HT-29 (cell line): Measurements from ENCODE around the gene ARID1B. TPM values are rescaled to one million over a fixed set of nuclear protein-coding genes. Genes with fewer than 3 reads are reported as not detected.

Experiments
- DNase-seq: peaks from one replicate; pipeline ENCODE4 v3.0.0-alpha.2; 2015; ENCODE audit warnings: low spot score
- total RNA-seq: library from RNA; depleted of rRNA; stranded (reverse); fragments of >200 nt; shearing (Covaris generic); gene quantifications from 2 replicates; pipeline ENCODE4 v1.2.3, GENCODE V29; 2014

ARID1B gene
- total RNA-seq, 1 experiment from 2014 or later = 34.6 TPM

- DNase-seq = no peak
Measured at GRCh38 chr6:156790711-156791319, 13.6 kb downstream of the ARID1B start.

DNA sequence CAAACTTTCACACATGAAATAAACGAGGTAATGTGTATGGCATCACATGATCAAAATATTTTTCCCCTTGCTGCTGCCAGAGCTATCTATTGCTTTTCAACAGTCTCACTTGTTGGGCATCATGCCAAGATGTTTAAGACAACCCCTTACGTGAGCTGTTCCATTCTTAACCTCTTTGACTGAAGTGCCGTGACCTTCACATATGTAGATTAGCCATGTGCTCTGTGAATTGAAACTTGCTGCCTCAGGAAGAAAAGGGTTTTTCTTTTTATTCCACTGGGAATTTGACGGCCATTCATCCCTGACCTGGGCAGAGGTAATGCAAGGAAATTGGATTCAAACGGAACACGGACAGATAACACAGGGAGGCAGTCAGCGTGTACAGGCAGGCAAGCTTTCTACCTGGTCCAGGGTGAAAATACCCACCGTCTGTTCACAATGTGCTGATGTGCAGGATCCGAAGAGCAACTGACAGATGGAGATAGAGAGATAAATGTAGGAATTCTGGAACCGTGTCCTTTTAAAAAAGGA, 14.2 kb downstream of the ARID1B start:
- DNase-seq = no peak

GRCh38 chr6:156793200-156793599, 16.0 kb downstream of the ARID1B start:
- no peak for DNase-seq

GRCh38 chr6:156794546-156795354, 17.6 kb downstream of the ARID1B start:
- DNase-seq = no peak

DNA sequence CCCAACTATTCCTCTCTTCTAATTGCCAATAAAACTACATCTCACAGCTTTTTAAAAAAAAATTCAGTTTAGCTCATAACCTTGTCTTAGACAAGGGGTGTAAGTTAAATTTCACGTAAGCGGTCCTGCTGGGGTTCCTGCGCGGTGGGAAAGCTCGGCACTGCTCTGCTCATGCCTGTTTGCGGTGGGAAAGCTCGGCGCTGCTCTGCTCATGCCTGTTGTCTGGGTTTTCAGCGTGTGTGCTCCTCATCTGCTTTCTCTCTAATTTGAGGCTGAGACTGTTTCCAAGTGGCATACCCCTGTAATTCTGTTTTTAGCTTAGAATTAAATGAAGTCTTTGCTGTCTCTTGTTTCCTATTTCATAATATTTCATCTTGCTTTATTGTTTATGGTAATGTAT, 18.6 kb downstream of the ARID1B start:
- no peak for DNase-seq

DNA sequence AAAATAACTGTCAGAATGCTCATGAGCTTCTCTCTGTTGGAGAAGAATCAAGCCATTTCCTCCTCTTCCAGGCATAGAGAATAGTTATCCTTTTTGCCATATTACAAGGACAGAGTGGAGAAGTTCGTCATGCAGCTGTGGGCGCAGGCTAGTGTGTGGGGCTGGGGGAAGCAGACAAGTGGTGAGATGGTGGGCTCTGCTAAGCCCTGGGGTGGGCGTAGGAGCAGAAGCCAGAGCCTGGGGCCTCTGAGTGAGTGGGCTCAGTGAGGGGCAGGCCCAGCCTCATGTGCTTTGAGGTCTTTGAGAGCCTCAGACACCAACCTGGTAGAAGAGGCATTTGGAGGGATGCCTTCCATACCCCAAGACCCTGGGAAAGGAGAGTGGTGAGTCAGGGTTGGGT, 19.4 kb downstream of the ARID1B start:
- DNase-seq = no peak

DNA sequence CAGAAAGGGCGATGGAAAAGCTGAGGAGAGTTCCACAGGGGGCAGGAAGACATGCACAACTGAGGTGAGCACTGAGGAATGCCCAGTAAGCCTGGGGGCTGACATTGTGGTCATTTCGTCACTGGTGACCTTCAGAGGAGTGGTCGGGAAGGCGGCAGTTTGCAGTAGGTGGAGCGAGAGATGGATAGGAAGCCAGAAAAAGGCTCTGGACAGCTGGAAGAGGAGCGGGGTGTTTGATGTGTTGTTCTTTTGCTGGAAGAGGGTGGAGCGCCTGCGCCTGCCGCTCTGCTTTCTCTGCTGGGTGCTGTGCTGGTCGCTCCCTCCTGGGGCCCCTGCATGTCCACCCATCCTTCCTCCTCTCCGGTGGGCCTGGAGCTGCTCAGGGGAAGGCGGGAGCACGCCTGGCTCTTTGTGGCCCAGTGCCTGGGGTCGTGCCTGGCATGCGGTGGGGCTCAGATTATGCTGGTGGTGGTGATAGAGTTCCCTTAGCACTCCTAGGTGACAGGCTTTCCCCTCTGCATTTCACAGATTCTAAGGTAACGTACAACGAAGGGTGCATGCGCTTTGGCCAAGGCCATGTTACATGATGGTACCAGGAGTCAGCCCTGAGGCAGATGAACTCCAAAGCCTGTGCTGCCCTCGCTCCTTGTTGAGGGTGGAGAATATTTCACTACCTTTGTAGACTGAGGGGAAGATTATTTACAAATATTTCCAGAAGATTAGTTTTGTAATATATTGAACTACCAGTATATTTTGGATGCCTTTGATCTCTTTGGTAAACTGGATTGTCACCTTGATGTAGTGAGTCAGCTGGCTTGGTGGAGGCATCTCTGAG, 20.9 kb downstream of the ARID1B start:
- no peak for DNase-seq

- DNase-seq = no peak
Measured at GRCh38 chr6:156801712-156802111, 24.5 kb downstream of the ARID1B start.

DNA sequence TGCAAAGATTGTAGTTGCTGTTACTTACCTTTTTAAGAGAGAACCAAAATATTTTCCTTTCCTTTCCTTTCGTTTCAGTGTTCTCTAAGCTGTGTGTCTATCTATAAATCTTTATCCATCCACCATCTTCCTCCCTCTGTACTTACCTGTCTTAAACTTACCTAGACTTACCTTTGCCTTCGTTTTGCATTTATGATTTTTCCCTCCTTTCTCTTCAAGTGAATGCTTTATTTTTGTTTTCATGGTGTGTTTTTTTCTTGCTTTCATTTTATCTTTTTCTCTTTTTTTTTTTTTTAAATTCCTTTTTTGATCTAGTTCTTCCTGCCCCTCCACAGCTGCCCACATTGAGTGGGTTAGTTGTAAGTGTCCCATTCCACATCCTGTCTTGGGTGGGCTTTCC, 26.2 kb downstream of the ARID1B start:
- DNase-seq = no peak

DNA sequence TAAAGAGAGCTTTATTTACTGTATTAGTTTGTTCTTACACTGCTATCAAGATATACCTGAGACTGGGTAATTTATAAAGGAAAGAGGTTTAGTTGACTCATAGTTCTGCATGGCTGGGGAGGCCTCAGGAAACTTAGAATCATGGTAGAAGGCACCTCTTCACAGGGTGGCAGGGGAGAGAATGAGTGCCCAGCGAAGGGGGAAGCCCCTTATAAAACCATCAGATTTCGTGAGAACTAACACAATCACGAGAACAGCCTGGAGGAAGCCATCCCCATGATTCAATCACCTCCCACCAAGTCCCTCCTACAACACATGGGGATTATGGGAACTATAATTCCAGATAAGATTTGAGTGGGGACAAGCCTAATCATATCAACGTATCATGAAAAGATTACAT, 27.2 kb downstream of the ARID1B start:
- DNase-seq = no peak

GRCh38 chr6:156806155-156806554, 29.0 kb downstream of the ARID1B start:
- DNase-seq = no peak

DNA sequence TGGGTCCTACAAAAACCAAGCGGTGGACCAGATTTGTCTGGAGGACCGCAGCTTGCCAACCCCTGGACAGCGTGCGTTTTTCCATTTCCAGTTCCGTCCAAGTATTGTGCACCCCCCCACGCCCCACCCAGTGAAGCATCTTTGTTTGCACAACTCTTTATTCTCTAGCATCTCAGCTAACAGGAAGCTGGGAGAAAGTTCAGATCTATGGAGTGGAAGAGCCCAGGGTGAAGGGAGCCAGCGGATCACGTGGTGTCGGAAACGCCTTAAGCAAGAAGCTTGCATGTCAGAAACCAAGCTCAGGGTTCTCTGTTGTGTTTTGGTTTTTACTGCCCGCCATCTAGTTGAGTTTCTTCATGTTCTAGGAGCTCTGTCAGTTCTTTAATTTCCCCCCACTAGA, 29.9 kb downstream of the ARID1B start:
- no peak for DNase-seq

- no peak for DNase-seq
Measured at GRCh38 chr6:156807795-156808194, 30.6 kb downstream of the ARID1B start.

DNA sequence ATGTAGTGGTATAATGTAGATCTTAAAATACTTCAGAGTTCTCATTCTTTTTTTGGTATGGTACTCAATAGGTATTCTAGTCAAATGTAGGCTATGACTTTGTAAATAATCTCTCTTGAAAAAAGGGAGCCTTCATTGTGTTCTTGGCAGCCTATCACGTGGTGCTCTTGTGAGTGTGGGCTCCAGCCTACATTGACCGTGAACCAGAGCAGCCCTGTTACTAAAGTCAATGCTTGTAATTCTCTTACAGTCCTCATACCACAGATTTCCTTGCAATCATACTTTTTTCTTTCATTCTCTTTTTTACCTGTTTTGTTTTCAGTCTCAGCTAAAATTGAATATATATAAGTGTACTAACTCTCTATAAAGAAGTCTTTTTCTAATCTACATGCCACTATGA, 31.1 kb downstream of the ARID1B start:
- DNase-seq = no peak

GRCh38 chr6:156809034-156809433, 31.9 kb downstream of the ARID1B start:
- no peak for DNase-seq

GRCh38 chr6:156809446-156810178, 32.4 kb downstream of the ARID1B start:
- no peak for DNase-seq

DNA sequence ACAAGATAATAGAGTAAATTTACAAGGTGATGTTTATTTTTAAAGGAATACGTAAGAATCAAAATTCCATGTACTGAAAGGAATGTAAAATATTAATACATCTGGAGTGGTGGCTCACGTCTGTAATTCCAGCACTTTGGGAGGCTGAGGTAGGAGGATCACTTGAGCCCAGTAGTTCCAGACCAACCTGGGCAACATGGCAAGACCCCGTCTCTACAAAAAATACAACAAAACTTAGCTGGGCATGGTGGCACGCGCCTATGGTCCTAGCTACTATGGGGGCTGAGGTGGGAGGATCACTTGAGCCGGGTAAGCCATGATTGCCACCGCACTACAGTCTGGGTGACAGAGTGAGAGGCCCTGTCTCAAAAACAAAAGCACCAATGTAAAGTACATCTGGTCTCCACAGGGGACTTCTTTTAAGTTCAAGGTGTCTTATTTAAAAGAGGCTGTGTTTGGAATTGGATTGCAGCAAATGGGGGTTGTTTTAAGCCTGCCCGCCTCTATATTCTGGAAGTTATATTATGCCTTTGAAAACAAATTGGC, 36.9 kb downstream of the ARID1B start:
- DNase-seq = no peak

GRCh38 chr6:156816505-156816904, 39.3 kb downstream of the ARID1B start:
- no peak for DNase-seq

- no peak for DNase-seq
Measured at GRCh38 chr6:156820089-156820798, 43.1 kb downstream of the ARID1B start.

- DNase-seq = no peak
Measured at GRCh38 chr6:156821707-156822106, 44.5 kb downstream of the ARID1B start.
